ENCODE results near the gene SMOC1. TPM values are rescaled to one million over a fixed set of nuclear protein-coding genes. Genes with fewer than 3 reads are reported as not detected.

The SMOC1 gene
- total and polyA plus RNA-seq, 2 donors (not counting 1 experiment from before 2014, with no cell fraction given): 0.06 TPM; not detected in 1

DNA sequence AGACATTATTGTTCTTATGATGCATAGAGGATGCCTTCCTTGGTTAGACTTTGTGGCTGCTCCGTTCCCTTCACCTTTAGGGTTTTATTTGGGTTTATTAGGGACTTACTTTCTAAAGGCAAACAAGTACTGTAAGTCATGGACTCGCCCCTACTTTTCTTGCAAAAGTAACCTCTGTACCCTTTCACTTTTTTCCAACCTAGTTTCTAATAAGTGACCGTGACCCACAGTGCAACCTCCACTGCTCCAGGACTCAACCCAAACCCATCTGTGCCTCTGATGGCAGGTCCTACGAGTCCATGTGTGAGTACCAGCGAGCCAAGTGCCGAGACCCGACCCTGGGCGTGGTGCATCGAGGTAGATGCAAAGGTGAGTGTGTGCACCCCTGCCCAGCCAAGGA is 72.7 kb downstream of the SMOC1 start:
- H3K9me3 ChIP-seq (ENCODE audit: control insufficient read depth, insufficient read depth, low read depth, low read length): no peaks in the 10 kb centered on the region
- TF ChIP-seq EZH2 (IDR thresholded peaks at IDR 0.05; ENCODE audit: low read length, missing control alignments): no peak
- TF ChIP-seq, protein P1, sequence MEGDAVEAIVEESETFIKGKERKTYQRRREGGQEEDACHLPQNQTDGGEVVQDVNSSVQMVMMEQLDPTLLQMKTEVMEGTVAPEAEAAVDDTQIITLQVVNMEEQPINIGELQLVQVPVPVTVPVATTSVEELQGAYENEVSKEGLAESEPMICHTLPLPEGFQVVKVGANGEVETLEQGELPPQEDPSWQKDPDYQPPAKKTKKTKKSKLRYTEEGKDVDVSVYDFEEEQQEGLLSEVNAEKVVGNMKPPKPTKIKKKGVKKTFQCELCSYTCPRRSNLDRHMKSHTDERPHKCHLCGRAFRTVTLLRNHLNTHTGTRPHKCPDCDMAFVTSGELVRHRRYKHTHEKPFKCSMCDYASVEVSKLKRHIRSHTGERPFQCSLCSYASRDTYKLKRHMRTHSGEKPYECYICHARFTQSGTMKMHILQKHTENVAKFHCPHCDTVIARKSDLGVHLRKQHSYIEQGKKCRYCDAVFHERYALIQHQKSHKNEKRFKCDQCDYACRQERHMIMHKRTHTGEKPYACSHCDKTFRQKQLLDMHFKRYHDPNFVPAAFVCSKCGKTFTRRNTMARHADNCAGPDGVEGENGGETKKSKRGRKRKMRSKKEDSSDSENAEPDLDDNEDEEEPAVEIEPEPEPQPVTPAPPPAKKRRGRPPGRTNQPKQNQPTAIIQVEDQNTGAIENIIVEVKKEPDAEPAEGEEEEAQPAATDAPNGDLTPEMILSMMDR (conservative IDR thresholded peaks at IDR 0.05 in 1 of 2, IDR thresholded peaks at IDR 0.05 in 1 of 2; ENCODE audit: low read depth in 1 of 2, low read length in 2 of 2): no peak
- H4K20me1 ChIP-seq (ENCODE audit: control insufficient read depth, extremely low read depth, insufficient read depth, low read length): no peaks in the 10 kb centered on the region
- H3K79me2 ChIP-seq (ENCODE audit: control insufficient read depth, insufficient read depth, low read length): no peaks in the 10 kb centered on the region
- no peak overlapping the region for H3K4me2 ChIP-seq (ENCODE audit: extremely low read depth, insufficient read depth, low read length)
- no peak overlapping the region for H3K4me3 ChIP-seq (replicated peaks in 1 of 4; ENCODE audit: control extremely low read depth in 1 of 4, insufficient read depth in 1 of 4, low read depth in 3 of 4, low read length in 4 of 4)
- H2AFZ ChIP-seq (ENCODE audit: low read length): no peak overlapping the region
- no peaks in the 10 kb centered on the region for H3K27me3 ChIP-seq (ENCODE audit: control insufficient read depth, insufficient read depth, low read length)
- no peak overlapping the region for H3K9ac ChIP-seq (ENCODE audit: insufficient read depth, low read length)
- no peak for DNase-seq (ENCODE audit: low read depth in 2 of 2)
- H3K4me1 ChIP-seq (ENCODE audit: control insufficient read depth, extremely low read depth, insufficient read depth, low read length): no peaks in the 10 kb centered on the region
- no peak overlapping the region for H3K27ac ChIP-seq (ENCODE audit: insufficient read depth, low read length)
- H3K36me3 ChIP-seq (ENCODE audit: control insufficient read depth, insufficient read depth, low read length): no peaks in the 10 kb centered on the region

DNA sequence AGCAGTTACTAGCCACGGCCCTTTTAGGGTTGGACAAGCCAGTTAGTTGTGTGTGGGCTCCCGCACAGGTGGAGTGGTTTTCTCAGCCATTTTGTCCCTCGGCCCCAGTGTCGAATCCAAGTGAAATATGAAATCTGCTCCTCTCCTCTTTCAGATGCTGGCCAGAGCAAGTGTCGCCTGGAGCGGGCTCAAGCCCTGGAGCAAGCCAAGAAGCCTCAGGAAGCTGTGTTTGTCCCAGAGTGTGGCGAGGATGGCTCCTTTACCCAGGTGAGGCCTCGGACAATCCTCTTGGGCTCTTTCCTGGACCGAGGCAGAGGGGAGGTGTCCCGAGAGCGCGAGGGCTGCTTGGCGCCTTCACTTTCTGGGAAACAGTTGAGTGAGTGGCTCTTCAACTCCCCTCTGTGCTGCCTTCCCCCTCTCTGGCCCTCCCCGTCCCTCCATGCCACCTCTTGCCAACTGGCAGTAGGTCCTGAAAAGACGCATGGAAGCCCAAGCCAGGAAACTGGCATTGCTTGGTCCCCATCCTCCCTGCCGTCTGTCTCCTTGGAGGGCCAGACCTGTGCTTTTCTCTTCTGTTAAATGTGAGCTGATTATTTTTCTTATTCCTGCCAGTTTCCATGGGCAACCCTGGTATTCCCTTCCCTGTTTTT is 74.2 kb downstream of the SMOC1 start:
- Histone ChIP-seq H3K4me2 (ENCODE audit: extremely low read depth, insufficient read depth, low read length) (no peak overlapping the region), H3K4me3 (replicated peaks in 1 of 4; ENCODE audit: control extremely low read depth in 1 of 4, insufficient read depth in 1 of 4, low read depth in 3 of 4, low read length in 4 of 4) (no peak overlapping the region), H3K36me3 (ENCODE audit: control insufficient read depth, insufficient read depth, low read length) (no peaks in the 10 kb centered on the region), H3K4me1 (ENCODE audit: control insufficient read depth, extremely low read depth, insufficient read depth, low read length) (no peaks in the 10 kb centered on the region), H3K79me2 (ENCODE audit: control insufficient read depth, insufficient read depth, low read length) (no peaks in the 10 kb centered on the region), H3K27ac (ENCODE audit: insufficient read depth, low read length) (no peak overlapping the region), H2AFZ (ENCODE audit: low read length) (no peak overlapping the region), H3K9me3 (ENCODE audit: control insufficient read depth, insufficient read depth, low read depth, low read length) (no peaks in the 10 kb centered on the region), H3K9ac (ENCODE audit: insufficient read depth, low read length) (no peak overlapping the region), H4K20me1 (ENCODE audit: control insufficient read depth, extremely low read depth, insufficient read depth, low read length) (no peaks in the 10 kb centered on the region), H3K27me3 (ENCODE audit: control insufficient read depth, insufficient read depth, low read length) (no peaks in the 10 kb centered on the region)
- DNase-seq (ENCODE audit: low read depth in 2 of 2): no peak
- no peak for TF ChIP-seq EZH2 (IDR thresholded peaks at IDR 0.05; ENCODE audit: low read length, missing control alignments)
- TF ChIP-seq, protein P1 (conservative IDR thresholded peaks at IDR 0.05 in 1 of 2, IDR thresholded peaks at IDR 0.05 in 1 of 2; ENCODE audit: low read depth in 1 of 2, low read length in 2 of 2): no peak

DNA sequence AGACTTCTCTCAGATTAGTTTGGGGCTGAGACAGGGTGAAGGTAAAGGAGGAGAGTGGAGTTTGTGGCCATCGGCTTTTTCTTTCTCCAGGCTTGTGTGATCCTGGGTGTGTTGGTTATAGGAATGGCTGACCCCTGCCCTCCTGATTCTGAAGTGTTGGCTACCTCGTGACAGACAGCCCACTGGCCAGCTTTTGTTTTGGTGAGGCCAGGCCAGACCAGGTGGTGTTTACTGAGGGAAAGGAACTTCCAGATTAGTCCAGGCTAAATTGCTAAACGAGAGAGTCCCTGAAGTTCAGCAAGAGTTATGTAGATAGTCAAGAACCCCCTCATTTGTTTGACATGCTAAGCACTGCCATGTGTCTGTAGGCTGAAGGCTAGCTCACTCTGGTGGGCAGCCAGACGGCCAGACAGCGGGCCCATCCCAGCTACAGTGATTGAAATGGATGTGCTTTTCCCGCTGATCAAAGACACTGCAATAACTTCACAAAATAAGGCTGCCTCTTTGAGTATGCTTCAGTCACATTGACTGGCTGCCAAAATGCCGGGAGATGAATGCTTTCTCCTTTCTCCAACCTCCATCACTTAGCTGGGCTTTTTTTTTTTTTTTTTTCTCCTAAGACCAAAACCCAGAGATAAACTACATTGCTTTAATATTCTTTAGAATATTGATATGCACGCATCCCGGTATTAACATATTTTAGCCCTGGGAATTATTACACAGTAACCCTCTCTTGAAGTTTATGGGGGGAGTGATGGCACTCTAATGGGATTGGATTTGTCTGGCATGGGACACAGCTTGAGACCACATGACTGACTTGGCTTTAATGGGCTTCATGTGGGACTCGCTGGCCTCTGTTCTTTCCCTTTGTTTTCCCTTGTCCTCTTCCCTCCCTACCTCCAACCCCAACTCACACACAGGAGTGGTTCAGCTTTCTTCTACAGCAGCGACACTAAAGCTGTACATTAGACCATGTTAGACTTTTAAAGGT is 76.9 kb downstream of the SMOC1 start:
- Histone ChIP-seq H3K79me2 (ENCODE audit: control insufficient read depth, insufficient read depth, low read length) (no peaks in the 10 kb centered on the region), H3K27me3 (ENCODE audit: control insufficient read depth, insufficient read depth, low read length) (no peaks in the 10 kb centered on the region), H2AFZ (ENCODE audit: low read length) (no peak overlapping the region), H3K36me3 (ENCODE audit: control insufficient read depth, insufficient read depth, low read length) (no peaks in the 10 kb centered on the region), H3K9ac (ENCODE audit: insufficient read depth, low read length) (no peak overlapping the region), H3K4me1 (ENCODE audit: control insufficient read depth, extremely low read depth, insufficient read depth, low read length) (no peaks in the 10 kb centered on the region), H4K20me1 (ENCODE audit: control insufficient read depth, extremely low read depth, insufficient read depth, low read length) (no peaks in the 10 kb centered on the region), H3K4me2 (ENCODE audit: extremely low read depth, insufficient read depth, low read length) (no peak overlapping the region), H3K27ac (ENCODE audit: insufficient read depth, low read length) (no peak overlapping the region), H3K9me3 (ENCODE audit: control insufficient read depth, insufficient read depth, low read depth, low read length) (no peaks in the 10 kb centered on the region), H3K4me3 (replicated peaks in 1 of 4; ENCODE audit: control extremely low read depth in 1 of 4, insufficient read depth in 1 of 4, low read depth in 3 of 4, low read length in 4 of 4) (no peak overlapping the region)
- no peak for DNase-seq (ENCODE audit: low read depth in 2 of 2)
- TF ChIP-seq EZH2 (IDR thresholded peaks at IDR 0.05; ENCODE audit: low read length, missing control alignments): no peak
- TF ChIP-seq, protein P1 (conservative IDR thresholded peaks at IDR 0.05 in 1 of 2, IDR thresholded peaks at IDR 0.05 in 1 of 2; ENCODE audit: low read depth in 1 of 2, low read length in 2 of 2): no peak

Measured in fibroblast of lung (primary cell).